ENCODE results near the gene MRPS7. TPM values are rescaled to one million over a fixed set of nuclear protein-coding genes. Genes with fewer than 3 reads are reported as not detected.

MRPS7 gene
- total RNA-seq, 1 experiment from 2014 or later, result 93.7 TPM

DNA sequence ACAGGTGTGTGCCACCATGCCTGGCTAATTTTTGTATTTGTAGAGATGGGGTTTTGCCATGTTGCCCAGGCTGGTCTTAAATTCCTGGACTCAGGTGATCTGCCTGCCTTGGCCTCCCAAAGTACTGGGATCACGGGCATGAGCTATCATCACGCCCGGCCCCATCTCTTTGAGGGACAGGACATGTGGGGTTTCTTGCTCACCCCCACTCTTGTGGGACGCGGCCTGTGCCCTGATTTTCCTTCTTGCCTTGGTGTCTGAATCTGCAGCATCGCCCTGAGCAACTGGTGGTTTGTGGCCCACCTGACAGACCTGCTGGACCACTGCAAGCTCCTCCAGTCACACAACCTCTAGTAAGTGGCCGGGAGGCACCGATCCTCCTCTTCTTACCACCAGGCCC is 30.6 kb upstream of the MRPS7 start:
- Histone ChIP-seq H2BK15ac (ENCODE audit: low read depth, low read length) (no peak overlapping the region), H4K5ac (ENCODE audit: insufficient read length, low read depth, low read length) (no peak overlapping the region), H3K23ac (ENCODE audit: insufficient read length, low read depth, low read length) (no peak overlapping the region), H4K91ac (ENCODE audit: insufficient read length, low read depth, low read length) (no peak overlapping the region), H3K79me1 (ENCODE audit: insufficient read depth, low read depth, low read length, poor library complexity, severe bottlenecking) (no peaks in the 10 kb centered on the region), H3K9ac (ENCODE audit: extremely low read depth, insufficient read length, low read length) (no peak overlapping the region), H2BK20ac (ENCODE audit: low read depth, low read length, poor library complexity, severe bottlenecking) (no peak overlapping the region), H3K18ac (ENCODE audit: insufficient read length, low read depth, low read length) (no peak overlapping the region), H2BK12ac (ENCODE audit: insufficient read length, low read depth, low read length) (no peak overlapping the region), H4K8ac (replicated peaks; ENCODE audit: insufficient read length, low read depth, low read length) (no peak overlapping the region), H3K4me1 (ENCODE audit: insufficient read depth, low read length) (no peaks in the 10 kb centered on the region), H2AK5ac (ENCODE audit: insufficient read length, low read length) (no peak overlapping the region), H3K56ac (ENCODE audit: insufficient read length, low read depth, low read length) (no peak overlapping the region), H3K14ac (ENCODE audit: insufficient read depth, low read length) (no peak overlapping the region), H4K20me1 (ENCODE audit: control insufficient read depth, insufficient read depth, insufficient read length) (no peaks in the 10 kb centered on the region), H3K79me2 (ENCODE audit: insufficient read depth, low read length) (no peaks in the 10 kb centered on the region), H3K23me2 (ENCODE audit: insufficient read length, low read depth, low read length, poor library complexity, severe bottlenecking) (no peaks in the 10 kb centered on the region), H3K27ac (ENCODE audit: insufficient read length, low read depth, low read length) (no peak overlapping the region), H3K4ac (ENCODE audit: low read depth, low read length) (no peak overlapping the region), H3T11ph (ENCODE audit: low read length) (no peak overlapping the region), H3K4me2 (ENCODE audit: insufficient read depth, insufficient read length, low read length) (no peak overlapping the region), H2BK5ac (ENCODE audit: insufficient read length, low read length) (no peak overlapping the region), H3K9me3 (ENCODE audit: control insufficient read depth, low read depth, low read length) (no peaks in the 10 kb centered on the region), H2BK120ac (ENCODE audit: low read depth, low read length, poor library complexity, severe bottlenecking) (no peak overlapping the region), H3K27me3 (ENCODE audit: insufficient read depth, low read length) (no peaks in the 10 kb centered on the region), H2AFZ (ENCODE audit: low read length) (no peak overlapping the region)
- Mint-ChIP-seq H3K9me3 (no peaks in the 10 kb centered on the region), H3K4me1 (no peaks in the 10 kb centered on the region), H3K27ac (no peak overlapping the region), H3K36me3 (ENCODE audit: insufficient read depth in 1 of 3, low read depth in 3 of 3) (peaks cover 34 to 93% (median 80%) of the 10 kb centered on the region in 3 experiments), H3K4me3 (no peak overlapping the region), H3K27me3 (ENCODE audit: low read depth) (no peaks in the 10 kb centered on the region)
- no CpG with 5 or more reads among the region's 8 CpGs for WGBS (ENCODE audit: extremely low coverage, insufficient read length, low lambda C conversion rate)
- no peak for DNase-seq
- TF ChIP-seq, protein P1, sequence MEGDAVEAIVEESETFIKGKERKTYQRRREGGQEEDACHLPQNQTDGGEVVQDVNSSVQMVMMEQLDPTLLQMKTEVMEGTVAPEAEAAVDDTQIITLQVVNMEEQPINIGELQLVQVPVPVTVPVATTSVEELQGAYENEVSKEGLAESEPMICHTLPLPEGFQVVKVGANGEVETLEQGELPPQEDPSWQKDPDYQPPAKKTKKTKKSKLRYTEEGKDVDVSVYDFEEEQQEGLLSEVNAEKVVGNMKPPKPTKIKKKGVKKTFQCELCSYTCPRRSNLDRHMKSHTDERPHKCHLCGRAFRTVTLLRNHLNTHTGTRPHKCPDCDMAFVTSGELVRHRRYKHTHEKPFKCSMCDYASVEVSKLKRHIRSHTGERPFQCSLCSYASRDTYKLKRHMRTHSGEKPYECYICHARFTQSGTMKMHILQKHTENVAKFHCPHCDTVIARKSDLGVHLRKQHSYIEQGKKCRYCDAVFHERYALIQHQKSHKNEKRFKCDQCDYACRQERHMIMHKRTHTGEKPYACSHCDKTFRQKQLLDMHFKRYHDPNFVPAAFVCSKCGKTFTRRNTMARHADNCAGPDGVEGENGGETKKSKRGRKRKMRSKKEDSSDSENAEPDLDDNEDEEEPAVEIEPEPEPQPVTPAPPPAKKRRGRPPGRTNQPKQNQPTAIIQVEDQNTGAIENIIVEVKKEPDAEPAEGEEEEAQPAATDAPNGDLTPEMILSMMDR (conservative IDR thresholded peaks at IDR 0.05), result no peak
